ENCODE measurements around the gene EYA4. TPM values are rescaled to one million over a fixed set of nuclear protein-coding genes. Genes with fewer than 3 reads are reported as not detected.

Gene EYA4
- total RNA-seq, 1 donor from 2014 or later, result 0.40 TPM

GRCh38 chr6:133435065-133435728 lies 194.0 kb downstream of the EYA4 start:
- H3K9me3 Mint-ChIP-seq, result peaks cover 4% of the 10 kb centered on the region
- H3K4me1 Mint-ChIP-seq, result no peaks in the 10 kb centered on the region
- ATAC-seq (ENCODE audit: low read depth), result no peak
- no peak overlapping the region for H3K4me3 Mint-ChIP-seq
- ChIA-PET POLR2A (no interaction called here), CTCF (no interaction called here)
- H3K36me3 Mint-ChIP-seq (ENCODE audit: low read depth), result no peaks in the 10 kb centered on the region
- H3K27ac Mint-ChIP-seq, result no peak overlapping the region
- no peak for TF ChIP-seq CTCF (IDR thresholded peaks at IDR 0.05)
- H3K27me3 Mint-ChIP-seq, result peaks cover 2% of the 10 kb centered on the region
- no peak for DNase-seq
- intact Hi-C loops (cut with micrococcal nuclease), result no loop called here

- Mint-ChIP-seq H3K36me3 (ENCODE audit: low read depth) (no peaks in the 10 kb centered on the region), H3K4me1 (no peaks in the 10 kb centered on the region), H3K9me3 (peaks cover 3% of the 10 kb centered on the region), H3K27me3 (peaks cover 2% of the 10 kb centered on the region), H3K4me3 (no peak overlapping the region), H3K27ac (no peak overlapping the region)
- ATAC-seq (ENCODE audit: low read depth), result no peak
- no peak for DNase-seq
- no peak for TF ChIP-seq CTCF (IDR thresholded peaks at IDR 0.05)
- ChIA-PET CTCF (no interaction called here), POLR2A (no interaction called here)
- intact Hi-C loops (cut with micrococcal nuclease), result no loop called here
Measured at GRCh38 chr6:133436652-133437051, 195.5 kb downstream of the EYA4 start.

GRCh38 chr6:133441491-133441890 lies 200.3 kb downstream of the EYA4 start:
- intact Hi-C loops (cut with micrococcal nuclease), result no loop called here
- Mint-ChIP-seq H3K27ac (no peak overlapping the region), H3K36me3 (ENCODE audit: low read depth) (no peaks in the 10 kb centered on the region), H3K4me3 (no peak overlapping the region), H3K9me3 (peaks cover 3% of the 10 kb centered on the region), H3K4me1 (no peaks in the 10 kb centered on the region), H3K27me3 (no peaks in the 10 kb centered on the region)
- no peak for TF ChIP-seq CTCF (IDR thresholded peaks at IDR 0.05)
- ChIA-PET CTCF (no interaction called here), POLR2A (no interaction called here)
- no peak for DNase-seq
- ATAC-seq (ENCODE audit: low read depth), result no peak

- no peaks in the 10 kb centered on the region for H3K27me3 Mint-ChIP-seq
- no peaks in the 10 kb centered on the region for H3K9me3 Mint-ChIP-seq
- CTCF ChIA-PET, result no interaction called here
- intact Hi-C loops (cut with micrococcal nuclease), result no loop called here
- no peak for ATAC-seq (ENCODE audit: low read depth)
- TF ChIP-seq CTCF (IDR thresholded peaks at IDR 0.05), result no peak
- no peaks in the 10 kb centered on the region for H3K36me3 Mint-ChIP-seq (ENCODE audit: low read depth)
- H3K4me1 Mint-ChIP-seq, result no peaks in the 10 kb centered on the region
- no peak for DNase-seq
- POLR2A ChIA-PET, result no interaction called here
- no peak overlapping the region for H3K27ac Mint-ChIP-seq
- H3K4me3 Mint-ChIP-seq, result no peak overlapping the region
Measured at GRCh38 chr6:133446789-133447188, 205.6 kb downstream of the EYA4 start.

- H3K27me3 Mint-ChIP-seq, result no peaks in the 10 kb centered on the region
- ChIA-PET POLR2A (no interaction called here), CTCF (no interaction called here)
- intact Hi-C loops (cut with micrococcal nuclease), result no loop called here
- no peak overlapping the region for H3K27ac Mint-ChIP-seq
- H3K9me3 Mint-ChIP-seq, result no peaks in the 10 kb centered on the region
- TF ChIP-seq CTCF (IDR thresholded peaks at IDR 0.05), result no peak
- no peaks in the 10 kb centered on the region for H3K36me3 Mint-ChIP-seq (ENCODE audit: low read depth)
- H3K4me1 Mint-ChIP-seq, result no peaks in the 10 kb centered on the region
- no peak overlapping the region for H3K4me3 Mint-ChIP-seq
- DNase-seq (no peak), ATAC-seq (ENCODE audit: low read depth) (no peak)
Measured at GRCh38 chr6:133447924-133448323, 206.8 kb downstream of the EYA4 start.
